Renal cortical epithelial cell (primary cell): ENCODE results near the gene CDC42BPA. TPM values are rescaled to one million over a fixed set of nuclear protein-coding genes. Genes with fewer than 3 reads are reported as not detected.

Experiments used
- DNase-seq: peaks from one replicate; pipeline ENCODE4 v3.0.0-alpha.2; 2011; ENCODE audit warnings: low read depth
- total RNA-seq: library from RNA; depleted of rRNA; stranded (reverse); fragments of >200 nt; gene quantifications from 2 replicates; pipeline ENCODE4 v1.2.3, GENCODE V29; 2014

The CDC42BPA gene
- total RNA-seq, 1 donor from 2014 or later, result 63.5 TPM

DNA sequence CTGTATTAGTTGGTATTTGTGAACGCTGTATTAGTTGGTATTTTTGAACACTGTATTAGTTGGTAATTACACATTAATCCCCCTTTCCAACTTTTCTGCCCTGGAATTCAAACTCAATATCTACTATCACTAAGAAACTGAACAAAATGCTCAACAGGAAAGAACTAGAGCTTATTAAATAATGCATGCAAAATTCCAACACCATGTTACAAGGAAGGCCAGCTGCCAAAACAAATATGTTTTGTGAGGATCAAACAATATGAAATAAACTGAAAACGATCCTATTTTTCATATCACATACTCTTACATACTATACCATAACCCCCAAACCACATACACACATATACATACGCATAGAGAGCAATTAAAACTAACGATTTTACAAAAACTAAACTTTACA is 104.9 kb downstream of the CDC42BPA start:
- no peak for DNase-seq

DNA sequence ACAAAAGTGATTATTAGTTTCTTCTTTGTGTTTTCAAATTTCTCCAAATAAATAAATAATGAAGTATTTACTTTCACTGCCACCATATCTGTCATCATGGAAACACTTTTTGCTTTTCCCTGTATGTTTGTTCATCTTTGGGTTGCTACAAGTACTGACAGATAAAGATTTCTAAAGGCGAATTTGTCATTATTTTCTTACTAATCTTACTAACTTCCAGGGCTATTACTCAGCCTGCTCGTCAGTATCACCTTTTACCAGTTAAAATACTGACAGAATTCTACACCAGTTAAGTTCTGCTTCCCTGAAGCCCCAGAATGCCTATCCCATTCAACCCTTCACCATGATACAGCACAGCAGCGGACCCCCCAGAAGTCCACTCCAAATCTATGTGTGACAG is 106.1 kb downstream of the CDC42BPA start:
- DNase-seq, result no peak

DNA sequence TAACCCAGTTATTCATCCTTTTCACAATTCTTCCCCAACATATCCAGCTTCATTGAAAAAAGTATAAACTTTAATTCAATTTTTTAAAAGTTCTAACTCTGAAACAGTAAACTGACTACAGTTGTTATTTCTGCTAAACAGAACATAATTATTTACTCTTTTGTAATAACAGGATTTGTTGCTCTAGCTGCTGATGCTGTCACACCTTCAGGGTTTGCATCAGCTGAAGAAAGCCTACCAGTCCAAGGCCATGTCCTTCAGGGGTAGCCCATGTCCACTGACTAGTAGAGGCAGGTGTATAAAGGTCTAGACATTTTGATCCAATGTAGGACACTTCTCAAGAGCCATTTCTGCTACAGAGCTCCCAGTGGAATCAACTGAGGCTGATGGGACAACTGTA is 107.7 kb downstream of the CDC42BPA start:
- DNase-seq, result no peak

DNA sequence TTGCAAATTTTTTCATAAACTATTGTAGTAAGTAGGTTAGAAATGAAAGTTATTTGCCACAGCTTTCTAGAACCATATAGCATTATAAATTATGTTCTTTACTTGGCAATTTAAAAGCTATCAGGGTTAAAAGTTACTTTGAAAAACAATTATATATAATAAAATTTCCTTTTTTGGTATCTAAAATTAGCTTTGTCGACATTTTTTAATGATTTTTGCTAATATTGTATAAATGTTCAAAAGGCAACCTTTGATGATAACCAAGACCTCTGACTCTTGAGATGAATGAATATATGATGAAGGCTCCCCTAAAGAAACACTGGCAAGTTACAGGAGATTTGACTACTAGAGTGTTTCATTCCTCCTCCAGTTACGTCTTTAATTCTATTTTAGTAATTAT is 121.2 kb downstream of the CDC42BPA start:
- no peak for DNase-seq

DNA sequence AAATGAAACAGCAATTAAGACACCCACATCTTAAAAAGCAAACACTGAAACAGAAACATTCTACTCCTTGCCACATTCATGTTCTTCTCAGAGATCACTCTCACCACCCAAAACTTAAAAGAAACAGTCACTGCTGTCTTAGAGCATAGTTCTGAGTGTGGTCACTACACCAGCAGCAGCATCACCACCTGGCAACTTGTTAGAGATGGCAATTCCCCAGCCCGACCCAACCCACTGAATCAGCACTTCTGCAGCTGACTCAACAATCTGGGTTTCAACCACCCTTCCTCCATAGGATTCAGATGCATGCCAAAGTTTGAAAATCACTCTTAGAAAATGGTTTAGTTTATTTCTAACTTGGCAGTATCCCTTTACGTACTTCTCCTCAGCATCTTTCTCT is 126.1 kb downstream of the CDC42BPA start:
- DNase-seq, result peak; percentile 82

DNA sequence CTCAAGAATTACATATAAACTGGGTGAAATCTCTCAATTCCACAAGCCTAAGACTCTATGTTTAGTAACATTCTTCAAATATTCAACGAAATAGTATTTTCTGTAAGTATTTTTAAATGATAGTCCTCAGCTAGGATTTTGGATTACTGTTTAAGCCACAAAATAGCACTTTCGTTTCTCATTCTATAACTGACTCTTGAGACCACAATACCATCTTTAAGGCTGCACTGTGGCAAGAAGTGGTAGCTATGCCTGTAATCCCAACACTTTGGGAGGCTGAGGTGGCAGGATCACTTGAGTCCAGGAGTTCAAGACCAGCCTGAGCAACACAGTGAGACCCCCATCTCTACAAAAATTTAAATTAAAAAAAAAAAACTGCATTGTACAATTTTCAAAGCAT is 126.7 kb downstream of the CDC42BPA start:
- no peak for DNase-seq

DNA sequence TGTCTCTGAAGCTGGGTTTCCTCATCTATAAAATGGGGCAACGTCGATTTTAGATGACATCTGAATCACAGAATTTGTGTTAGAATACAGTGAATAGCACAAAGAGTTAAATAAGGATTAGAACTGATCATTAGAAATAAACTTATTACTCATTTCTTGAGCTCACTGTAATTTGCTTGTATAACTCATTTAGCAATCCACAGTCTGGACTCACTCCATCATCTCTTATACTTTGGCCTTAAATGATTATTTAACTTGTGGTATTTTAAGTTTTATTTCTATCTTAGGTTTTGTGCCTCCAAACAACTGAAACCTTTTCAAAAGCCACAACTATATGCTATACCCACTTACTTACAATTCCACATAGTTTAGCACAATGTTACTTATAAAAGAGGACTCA is 128.0 kb downstream of the CDC42BPA start:
- DNase-seq, result no peak

DNA sequence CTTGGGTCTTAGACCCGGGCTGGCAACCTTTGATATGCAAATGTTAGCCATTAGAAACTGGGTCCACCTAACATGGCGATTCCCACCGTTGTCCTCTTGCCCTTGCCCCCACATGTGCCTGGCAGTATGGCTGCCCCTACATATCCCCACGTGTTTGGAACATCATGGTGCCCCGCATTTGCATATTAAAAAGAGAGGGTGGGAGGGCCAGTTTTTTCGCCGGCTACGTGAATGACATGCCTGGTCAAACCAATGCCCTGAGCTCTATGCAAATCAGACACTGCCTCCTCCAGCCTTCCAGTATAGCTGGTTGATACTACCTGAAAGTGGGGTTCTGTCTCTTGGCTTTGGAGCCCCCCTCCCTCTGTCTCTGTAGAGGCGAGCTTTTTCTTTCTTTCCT is 133.0 kb downstream of the CDC42BPA start:
- no peak for DNase-seq

DNA sequence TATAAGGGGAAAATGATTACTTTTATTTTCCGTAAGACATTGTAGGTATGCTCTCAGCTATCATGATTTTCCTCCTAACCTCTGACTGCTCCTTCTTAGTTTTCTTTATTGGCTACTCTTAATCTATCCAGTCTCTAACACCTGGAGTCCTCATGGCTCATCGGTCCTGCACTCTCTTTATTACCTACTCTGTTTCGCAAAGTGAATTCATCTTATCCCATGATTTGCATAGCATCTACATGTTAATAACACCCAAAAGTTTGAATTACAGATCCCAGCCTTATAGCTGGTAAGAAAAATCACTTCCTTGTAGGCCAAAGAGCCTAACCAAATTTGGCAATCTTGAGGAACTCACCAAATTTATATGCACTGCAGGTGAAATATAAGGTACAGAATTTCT is 136.3 kb downstream of the CDC42BPA start:
- DNase-seq, result no peak

DNA sequence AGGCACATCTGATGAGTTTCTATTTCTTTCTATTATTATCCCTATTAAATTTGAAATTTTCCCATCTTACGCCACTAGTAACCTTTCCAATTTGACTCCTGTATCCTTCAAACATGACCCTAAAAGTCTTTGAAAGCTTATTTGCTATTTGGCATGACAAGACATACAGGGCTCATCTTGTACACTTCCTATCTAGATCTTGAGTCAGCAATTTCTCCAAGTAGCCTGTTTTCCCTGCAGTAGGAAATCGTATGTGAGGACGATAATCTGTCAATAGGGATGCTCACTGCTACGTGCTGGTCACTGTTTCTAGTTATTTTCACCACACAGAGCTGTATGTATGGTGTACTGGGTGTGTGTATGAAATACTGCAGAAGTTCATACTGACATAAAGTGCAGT is 142.7 kb downstream of the CDC42BPA start:
- DNase-seq, result no peak

DNA sequence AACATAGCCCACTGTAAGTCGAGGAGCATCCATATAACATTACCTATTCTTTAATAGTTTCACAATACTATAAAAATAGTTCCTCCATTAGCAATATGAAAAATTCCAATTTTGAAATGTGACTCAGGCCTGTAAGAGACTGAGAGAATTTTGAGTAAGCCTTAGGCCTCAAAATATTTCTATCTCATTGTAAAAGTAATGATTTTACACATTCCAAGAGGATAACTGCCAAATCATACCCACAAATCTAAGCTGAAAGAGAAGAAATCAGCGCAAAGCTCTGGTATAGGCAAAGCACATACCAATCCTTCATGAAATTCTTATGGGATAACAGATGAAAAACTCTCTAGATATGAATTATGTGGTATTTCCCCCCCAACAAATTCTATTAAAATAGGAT is 144.1 kb downstream of the CDC42BPA start:
- DNase-seq, result no peak

DNA sequence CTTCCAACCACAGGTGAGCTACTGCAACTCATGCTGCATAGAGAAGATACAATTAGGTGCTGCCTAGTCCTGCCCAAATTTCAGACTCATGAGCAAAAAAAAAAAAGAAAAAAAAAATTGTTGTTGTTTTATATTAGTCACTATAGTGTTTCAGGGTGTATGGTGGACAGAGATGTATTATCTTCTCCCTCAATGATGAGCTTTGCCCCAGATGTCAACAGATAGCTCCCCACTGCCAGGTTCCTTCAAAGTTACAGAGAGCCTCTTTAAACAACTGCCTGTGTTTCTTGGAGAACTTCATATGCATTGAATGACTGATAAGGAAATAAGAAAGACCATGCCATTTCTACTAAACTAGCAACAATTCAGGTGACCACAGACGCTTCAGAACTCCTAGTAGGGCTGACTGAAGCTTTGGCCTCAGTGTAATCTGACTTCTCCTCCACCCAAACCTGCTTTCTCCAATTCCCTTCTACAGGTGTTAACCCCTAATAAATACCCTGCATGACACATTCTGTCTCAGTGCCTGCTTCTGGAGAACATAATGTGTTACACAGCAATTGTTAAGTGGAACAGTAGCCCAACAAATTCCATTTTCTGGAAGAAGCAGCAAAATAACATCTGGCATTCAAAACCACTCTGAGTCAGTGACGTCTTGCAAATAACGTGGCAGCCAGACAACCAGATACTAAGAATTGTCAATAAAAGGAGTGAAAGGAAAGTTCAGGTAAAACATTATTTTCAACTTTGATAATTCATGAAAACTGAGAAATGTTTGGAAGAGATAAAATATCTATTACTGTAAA is 147.7 kb downstream of the CDC42BPA start:
- no peak for DNase-seq

DNA sequence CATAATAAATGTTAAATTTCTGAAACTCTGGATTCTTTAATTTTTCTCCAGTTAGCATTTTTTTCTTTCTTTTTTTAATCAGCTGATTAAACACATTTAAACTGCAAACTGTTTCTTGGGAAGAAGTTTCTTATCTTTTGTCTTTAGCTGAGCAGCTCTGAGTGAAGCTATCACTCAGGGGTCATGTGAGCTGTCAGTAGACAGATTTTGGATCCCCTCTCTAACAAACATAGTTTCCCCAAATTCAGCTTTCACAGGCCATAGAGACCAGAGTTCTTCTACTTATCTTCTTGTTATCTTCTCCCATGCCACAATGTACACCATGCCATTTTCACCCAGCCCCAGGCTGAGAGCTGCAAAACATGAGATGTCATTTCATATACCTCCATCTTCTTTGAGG is 148.9 kb downstream of the CDC42BPA start:
- no peak for DNase-seq

DNA sequence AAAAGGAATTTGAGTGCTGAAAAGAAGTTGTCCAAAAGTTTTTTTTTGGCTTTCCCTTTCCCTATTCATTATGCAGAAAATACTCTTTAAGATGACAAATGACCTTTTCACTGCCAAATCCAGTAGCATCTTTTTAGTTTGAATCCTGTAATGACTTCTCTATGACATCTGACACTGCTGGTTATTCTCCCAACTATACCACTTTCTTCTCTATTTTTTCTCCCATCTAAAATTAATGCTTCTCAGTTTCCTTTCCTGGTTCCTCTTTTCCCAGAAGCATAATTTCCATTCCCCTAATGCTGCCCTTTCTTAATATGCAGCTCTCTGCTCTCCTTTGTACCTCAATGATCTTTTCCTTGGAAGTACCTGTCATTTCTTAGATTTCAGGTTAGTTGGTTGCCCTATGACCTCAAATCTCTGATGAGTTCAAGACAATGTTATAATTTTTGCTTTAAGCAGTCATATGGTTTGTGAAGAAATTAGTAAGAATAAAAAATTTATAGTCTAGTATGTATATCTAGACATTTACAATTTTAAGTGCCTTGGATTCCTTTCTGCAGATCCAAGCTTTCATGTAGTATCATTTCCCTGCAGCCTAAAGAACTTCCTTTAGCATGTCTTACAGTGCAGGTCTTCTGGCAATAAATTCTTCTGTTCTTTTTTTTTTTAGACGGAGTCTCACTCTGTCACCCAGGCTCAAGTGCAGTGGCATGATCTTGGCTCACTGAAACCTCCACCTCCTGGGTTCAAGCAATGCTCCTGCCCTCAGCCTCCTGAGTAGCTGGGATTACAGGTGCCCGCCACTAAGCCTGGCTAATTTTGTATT is 150.8 kb downstream of the CDC42BPA start:
- DNase-seq, result no peak

DNA sequence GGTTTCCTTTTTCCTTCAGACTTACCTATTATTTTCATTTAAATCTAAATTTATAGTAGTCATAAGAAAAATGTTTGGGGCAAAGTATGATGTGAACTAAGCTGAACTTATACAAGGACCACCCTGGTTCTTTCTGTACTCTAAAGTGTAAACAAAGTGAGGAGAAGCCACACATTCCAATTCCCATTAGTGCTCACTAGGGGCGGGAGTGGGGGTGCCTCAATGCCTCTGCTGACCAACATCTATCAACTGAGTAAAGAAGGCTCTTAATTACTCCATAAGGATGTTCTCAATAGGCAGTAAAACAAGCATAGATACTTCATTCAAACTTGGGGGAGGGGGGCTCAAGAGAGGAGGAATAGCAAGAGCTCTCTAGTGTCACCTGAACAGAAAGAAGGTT is 151.7 kb downstream of the CDC42BPA start:
- DNase-seq, result no peak

DNA sequence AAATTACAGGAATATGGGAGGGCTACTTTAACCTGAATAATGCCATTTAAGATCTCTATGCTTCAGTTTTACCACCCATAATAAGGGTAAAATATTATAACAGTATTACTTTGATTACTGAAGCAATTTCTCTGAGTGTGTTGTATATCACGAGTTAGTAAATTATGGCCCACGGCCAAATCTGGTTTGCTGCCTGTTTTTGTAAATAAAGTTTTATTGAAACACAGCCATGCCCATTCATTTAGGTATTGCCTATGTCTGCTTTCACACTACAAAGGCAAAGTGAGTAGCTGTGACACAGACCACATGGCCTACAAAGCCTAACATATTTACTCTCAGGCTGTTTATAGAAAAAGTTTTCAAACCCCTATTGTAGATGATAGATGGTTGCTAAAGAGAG is 156.8 kb downstream of the CDC42BPA start:
- no peak for DNase-seq

DNA sequence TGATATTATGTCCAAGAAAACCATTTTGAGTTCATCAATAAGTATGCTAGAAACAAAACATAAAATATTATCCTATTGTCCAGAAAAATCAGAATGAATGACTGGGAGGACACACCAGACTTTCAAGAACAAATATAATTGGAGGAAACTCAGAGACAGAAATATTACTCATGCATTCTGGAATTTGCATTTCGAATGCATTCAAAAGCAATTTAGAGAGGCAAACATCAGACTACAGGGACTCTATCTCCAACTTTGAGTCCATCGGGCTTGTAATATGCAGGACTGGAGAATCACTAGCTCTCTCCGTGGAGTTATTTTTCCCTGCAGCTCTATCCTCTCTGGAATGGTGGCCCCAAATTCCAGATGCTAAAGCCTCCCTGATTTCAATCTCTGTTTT is 161.8 kb downstream of the CDC42BPA start:
- DNase-seq, result peak; percentile 2

DNA sequence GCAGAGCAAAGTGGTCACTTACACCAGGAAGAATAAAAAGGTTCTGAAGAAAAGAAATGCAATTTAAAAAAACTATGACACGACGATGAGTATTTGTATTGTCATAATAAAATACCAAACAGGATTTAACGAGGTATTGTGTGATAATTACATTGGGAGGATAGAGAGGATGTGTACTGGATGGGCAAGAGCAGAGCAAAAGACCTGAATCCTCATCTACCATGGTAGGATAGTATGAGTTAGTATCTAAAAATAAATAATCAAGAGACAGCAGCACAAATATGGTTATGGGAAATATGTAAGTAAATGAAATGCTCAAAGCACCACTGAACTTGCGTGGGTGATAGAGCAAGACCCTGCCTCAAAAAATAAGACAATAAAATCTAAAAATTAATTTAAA is 162.6 kb downstream of the CDC42BPA start:
- DNase-seq, result no peak

DNA sequence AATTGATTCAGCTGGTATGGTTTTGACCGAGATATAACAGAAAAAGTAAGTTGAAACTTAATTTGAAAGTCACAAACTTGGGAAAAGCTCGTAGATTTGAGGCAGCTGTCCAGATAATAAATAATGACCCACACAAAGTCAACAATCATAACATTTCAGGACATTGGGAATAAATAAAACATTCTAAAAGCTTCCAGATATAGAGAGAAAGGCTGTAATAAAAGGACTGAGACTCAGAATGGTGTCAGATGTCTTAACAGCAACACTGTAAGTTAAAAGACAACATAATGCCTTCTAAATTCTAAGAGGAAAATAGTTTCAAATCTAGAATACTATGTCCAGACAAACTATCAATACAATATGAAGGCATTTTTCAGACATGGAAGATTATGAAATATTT is 163.3 kb downstream of the CDC42BPA start:
- DNase-seq, result no peak

DNA sequence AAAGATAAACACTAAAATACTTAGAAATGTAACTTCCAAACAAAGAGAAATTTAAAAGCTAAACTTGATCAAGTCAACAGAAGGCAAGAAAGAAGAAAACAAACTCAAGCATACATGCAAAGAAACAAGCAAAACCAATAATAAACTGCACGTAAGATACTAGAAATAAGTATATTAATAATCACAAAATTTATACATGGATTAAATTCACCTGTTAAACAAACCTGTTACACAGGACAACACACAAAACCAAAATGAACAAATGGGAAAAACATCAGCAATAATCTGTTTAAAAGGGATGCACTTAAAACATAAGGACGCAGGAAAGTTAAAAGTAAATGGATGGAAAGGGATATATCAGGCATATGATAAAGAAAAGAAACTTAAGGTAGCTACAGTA is 165.8 kb downstream of the CDC42BPA start:
- DNase-seq, result no peak

DNA sequence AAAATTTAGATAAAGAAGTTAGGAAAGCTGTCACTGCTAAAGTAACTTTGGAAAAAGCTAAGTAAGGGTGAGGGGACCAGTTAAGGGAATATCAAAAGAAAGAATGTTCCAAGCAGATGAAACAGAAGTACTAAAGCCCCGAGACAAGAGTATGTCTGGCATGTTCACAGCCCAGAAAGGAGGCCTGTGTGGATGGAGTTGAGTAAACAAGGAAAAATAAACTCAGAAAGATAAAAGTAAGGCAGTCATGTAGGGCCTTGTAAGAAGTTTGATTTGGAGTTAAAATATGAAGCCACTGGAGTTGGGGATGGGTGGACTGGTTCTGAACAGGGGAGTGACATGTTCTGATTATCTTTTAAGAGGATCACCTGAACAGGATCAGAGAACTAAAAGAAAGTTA is 177.9 kb downstream of the CDC42BPA start:
- DNase-seq, result no peak

DNA sequence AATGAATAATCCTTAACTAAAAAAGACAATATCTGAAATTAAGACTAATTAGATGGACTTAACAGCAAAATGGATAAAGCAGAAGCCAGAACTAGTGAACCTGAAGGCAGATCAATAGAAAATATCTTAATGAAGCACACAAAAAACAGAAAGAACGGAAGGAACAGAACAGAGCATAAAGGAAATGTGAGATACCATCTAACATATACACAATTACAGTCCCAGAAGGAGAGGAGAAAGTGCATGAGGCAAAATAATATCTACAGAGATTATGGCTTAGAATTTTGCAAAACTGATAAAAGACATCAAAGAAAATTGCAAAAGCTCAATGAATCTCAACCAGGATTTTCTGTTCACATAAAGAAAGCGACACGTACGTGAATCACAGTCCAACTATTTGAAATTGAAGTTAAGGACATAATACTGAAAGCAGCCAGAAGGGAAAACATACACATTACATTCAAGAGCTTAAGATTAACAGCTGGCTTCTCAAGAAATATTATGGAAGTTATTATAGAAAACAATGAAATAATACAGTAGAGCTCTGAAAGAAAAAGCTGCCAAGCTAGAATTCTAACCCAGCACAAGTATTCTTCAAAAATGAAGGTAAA is 182.0 kb downstream of the CDC42BPA start:
- no peak for DNase-seq
